HTR-8/SVneo (cell line): ENCODE measurements around the gene MAP4K4.
A peak's percentile ranks its signal among the peaks of the same experiment; 100 is the strongest.

Experiments used
- DNase-seq: peaks from one replicate; pipeline ENCODE4 v3.0.0; 2011; ENCODE audit warnings: low spot score, mixed read lengths; ENCODE audit not compliant: insufficient read length
- FAIRE-seq: peaks from 2 replicates; lab custom pipeline; 2011; peaks lifted over from hg19 to GRCh38; lab: Jason Lieb, UNC

The MAP4K4 gene

DNA sequence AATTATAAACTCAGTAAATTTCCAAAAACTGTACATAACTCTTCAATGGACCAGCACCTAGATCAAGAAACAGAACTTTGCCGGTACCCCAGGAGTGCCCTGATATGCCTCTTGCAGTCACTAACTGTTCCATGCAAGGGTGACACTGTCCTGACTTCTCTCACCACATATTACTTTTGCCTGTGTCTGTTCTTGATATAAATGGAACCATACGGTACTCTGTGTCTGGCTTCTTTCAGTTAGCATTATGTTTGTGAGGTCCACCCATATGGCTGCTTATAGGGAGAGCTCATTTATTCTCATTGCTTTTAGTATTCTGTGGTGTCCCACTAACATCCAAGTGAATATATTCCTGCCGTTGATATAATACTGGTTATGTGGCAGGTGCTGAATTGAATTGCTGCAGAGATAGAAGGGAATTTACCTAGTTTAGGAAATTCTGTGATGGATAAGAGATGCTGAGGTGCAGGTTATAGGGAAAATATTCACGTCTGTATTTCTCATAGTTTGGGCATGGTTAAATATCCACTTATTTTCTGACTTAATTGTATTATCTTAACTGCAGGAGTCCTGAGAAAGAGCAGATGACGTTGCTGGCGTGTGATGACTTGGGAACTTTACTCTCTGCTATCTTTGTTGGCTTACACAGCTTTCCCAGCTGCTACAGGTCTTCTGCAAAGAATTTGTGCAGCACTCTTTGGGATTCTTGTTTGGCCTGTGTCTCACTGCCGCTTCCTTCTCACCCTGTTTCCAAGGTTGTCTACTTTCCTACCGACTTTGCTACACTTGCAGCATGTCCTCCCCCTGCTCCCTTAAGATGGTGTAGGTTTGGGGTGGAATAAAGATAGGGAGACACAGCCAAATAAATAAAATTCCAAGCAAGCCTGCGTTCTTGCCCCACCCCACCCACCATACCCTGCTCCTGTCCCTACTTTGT, 107.9 kb downstream of the MAP4K4 start:
- DNase-seq, result peak; percentile 23
- FAIRE-seq, result no peak

GRCh38 chr2:101806123-101806522, 108.6 kb downstream of the MAP4K4 start:
- peak; percentile 83 for DNase-seq
- FAIRE-seq, result no peak

- FAIRE-seq (no peak), DNase-seq (no peak)
These were observed 109.2 kb downstream of the MAP4K4 start for GRCh38 chr2:101806701-101807100.

DNA sequence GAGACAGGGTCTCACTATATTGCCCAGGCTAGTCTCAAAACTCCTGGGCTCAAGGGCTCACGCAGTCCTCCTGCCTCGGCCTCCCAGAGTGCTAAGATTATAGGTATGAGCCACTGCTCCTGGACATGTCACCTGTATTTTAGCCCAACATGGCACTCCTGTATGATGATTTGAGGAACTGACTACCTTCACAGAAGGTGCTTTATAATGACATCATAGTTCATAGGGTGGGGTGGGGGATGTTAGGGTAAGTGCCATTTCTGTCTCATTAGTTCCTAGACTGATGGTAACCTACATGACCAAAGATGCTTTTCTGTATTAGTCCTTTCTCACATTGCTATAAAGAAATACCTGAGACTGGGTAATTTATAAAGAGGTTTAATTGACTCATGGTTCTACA, 109.7 kb downstream of the MAP4K4 start:
- DNase-seq (no peak), FAIRE-seq (no peak)

DNA sequence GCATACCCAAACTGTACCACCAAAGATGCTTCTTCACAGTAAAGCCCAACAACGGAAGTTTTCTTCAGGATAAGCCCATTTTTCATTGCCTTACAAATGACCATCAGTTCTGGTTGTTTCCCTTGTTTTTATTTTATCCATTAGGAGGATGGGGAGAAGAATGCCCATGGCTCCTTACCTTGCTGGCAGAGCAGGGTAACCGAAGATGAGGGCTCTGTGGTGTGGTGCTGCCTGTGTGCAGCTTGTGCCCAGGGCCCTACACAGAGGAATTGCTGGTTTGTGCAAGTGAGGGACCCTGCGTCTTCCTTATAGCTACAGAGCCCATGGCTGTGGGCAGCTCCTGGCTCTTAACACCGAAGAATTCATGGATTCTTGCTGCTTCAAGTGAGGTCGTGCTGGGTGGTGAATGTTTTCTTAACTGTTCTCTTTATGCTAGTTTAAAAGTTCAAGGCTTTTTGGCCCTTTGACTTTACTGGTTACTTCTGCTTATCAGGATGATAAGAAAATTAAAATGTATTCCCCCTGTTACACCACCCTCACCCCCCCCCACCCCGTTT, 110.6 kb downstream of the MAP4K4 start:
- DNase-seq (no peak), FAIRE-seq (no peak)

GRCh38 chr2:101809698-101810097, 112.2 kb downstream of the MAP4K4 start:
- no peak for DNase-seq
- FAIRE-seq, result no peak

DNA sequence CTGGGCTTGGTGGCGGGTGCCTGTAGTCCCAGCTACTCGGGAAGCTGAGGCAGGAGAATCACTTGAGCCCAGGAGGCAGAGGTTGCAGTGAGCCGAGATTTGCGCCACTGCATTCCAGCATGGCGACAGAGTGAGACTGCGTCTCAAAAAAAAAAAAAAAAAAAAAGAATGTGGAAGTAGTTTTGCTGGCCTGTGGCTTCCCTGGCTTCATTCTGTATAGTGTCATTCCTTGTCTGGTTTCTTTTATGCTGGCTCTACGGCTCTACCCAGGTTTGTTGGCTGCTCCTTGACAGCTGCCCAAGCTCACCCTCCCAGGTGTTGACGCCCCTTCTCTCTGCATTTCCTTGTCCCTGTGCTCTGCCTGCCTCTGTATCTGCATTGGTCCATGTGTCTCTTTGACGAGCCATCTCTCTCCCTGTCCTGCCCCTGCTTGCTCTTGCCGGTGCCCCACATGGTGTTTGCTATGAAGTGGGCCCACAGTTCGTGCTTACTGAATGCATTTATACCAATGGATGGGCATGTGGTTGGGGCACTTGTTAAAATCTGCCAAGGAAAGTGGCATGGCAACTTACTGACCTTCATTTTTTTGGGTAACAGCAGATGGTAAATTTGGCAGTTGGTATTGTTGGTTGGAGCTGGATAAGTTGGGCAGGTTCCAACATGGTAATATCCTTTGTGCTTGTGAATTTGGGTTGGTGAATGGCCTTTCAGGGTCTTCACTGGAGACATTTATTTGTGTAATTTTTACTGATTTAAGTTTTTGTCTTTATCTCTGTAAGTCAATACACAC, 113.9 kb downstream of the MAP4K4 start:
- FAIRE-seq, result no peak
- no peak for DNase-seq

- FAIRE-seq, result no peak
These were observed 114.7 kb downstream of the MAP4K4 start for GRCh38 chr2:101812226-101812625.

GRCh38 chr2:101814752-101815151, 117.2 kb downstream of the MAP4K4 start:
- FAIRE-seq, result no peak

More at GRCh38 chr2:101812226-101812625, 114.7 kb downstream of the MAP4K4 start:
- no peak for DNase-seq

GRCh38 chr2:101815154-101815553, 117.6 kb downstream of the MAP4K4 start:
- DNase-seq (no peak), FAIRE-seq (no peak)

More at GRCh38 chr2:101814752-101815151, 117.2 kb downstream of the MAP4K4 start:
- DNase-seq, result no peak

- FAIRE-seq (no peak), DNase-seq (no peak)
These were observed 118.4 kb downstream of the MAP4K4 start for GRCh38 chr2:101815739-101816391.

GRCh38 chr2:101816598-101816997, 119.1 kb downstream of the MAP4K4 start:
- DNase-seq (no peak), FAIRE-seq (no peak)

- no peak for FAIRE-seq
- DNase-seq, result no peak
These were observed 120.0 kb downstream of the MAP4K4 start for GRCh38 chr2:101817481-101817880.

GRCh38 chr2:101818531-101819451, 121.3 kb downstream of the MAP4K4 start:
- DNase-seq (no peak), FAIRE-seq (no peak)

- FAIRE-seq (no peak), DNase-seq (no peak)
These were observed 123.0 kb downstream of the MAP4K4 start for GRCh38 chr2:101820519-101820918.

GRCh38 chr2:101821059-101821805, 123.7 kb downstream of the MAP4K4 start:
- FAIRE-seq (no peak), DNase-seq (no peak)

GRCh38 chr2:101821828-101822458, 124.4 kb downstream of the MAP4K4 start:
- DNase-seq, result no peak
- FAIRE-seq, result no peak

DNA sequence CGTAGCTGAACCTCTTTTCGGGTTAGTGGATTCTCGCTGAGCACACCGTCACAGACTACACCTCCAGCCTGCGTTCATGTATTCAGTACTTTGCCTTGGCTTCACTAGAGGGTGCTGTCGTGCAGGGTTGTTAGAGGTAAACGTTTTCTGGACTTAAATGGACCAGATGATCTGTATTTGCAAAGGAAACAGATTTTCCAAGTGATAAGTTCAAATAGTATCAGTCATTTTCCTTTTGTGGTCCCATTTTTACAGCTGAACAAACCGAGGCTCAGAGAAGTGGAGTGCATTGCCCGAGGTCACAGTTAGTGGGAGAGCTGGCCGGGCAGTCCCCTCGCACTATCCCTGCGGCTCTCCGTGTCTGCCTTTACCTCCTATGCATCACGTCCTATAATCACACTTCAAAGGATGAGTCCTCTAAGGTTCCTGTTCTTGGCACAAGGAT, 125.9 kb downstream of the MAP4K4 start:
- peak; percentile 78 for FAIRE-seq
- DNase-seq, result peak; percentile 51
